Osteoblast (primary cell): ENCODE data around the gene ZMYND19. TPM values are rescaled to one million over a fixed set of nuclear protein-coding genes. Genes with fewer than 3 reads are reported as not detected.
A peak's percentile ranks its signal among the peaks of the same experiment; 100 is the strongest.

ENCODE experiments used
- DNase-seq: peaks from one replicate; pipeline ENCODE4 v3.0.0; 2011; ENCODE audit warnings: low spot score, mixed read lengths; ENCODE audit not compliant: insufficient read length; ENCODE audit errors: missing footprints
- H2AFZ ChIP-seq: 2 replicates; pipeline ENCODE4 v1.6.0; 2011; ENCODE audit warnings: mild to moderate bottlenecking, low read length
- H3K27ac ChIP-seq: 2 replicates; pipeline ENCODE4 v1.5.1; 2011; ENCODE audit warnings: mild to moderate bottlenecking, low read depth, low read length, moderate library complexity
- H3K27me3 ChIP-seq: 2 replicates; pipeline ENCODE4 v1.6.0; 2012; ENCODE audit warnings: mild to moderate bottlenecking, control low read depth, inconsistent platforms, low read length, moderate library complexity; ENCODE audit not compliant: insufficient read depth
- H3K36me3 ChIP-seq: 2 replicates; pipeline ENCODE4 v1.5.1; 2011; ENCODE audit warnings: mild to moderate bottlenecking, low read length, control low read depth, moderate library complexity; ENCODE audit not compliant: insufficient read depth
- H3K4me1 ChIP-seq: 2 replicates; pipeline ENCODE4 v1.5.1; 2011; ENCODE audit warnings: mild to moderate bottlenecking, low read length, control low read depth, moderate library complexity; ENCODE audit not compliant: insufficient read depth
- H3K4me2 ChIP-seq: 2 replicates; pipeline ENCODE4 v1.6.0; 2011; ENCODE audit warnings: mild to moderate bottlenecking, low read length; ENCODE audit not compliant: insufficient read depth
- H3K4me3 ChIP-seq: fragments of 200-600 bp; sonication (generic); 3 replicates; pipeline ENCODE4 v1.5.1; 2012; ENCODE audit warnings: mild to moderate bottlenecking, low read length, inconsistent platforms; ENCODE audit not compliant: insufficient read depth
- H3K79me2 ChIP-seq: 2 replicates; pipeline ENCODE4 v1.6.0; 2012; ENCODE audit warnings: mild to moderate bottlenecking, low read length, control low read depth, inconsistent platforms; ENCODE audit not compliant: insufficient read depth
- H3K9me3 ChIP-seq: 2 replicates; pipeline ENCODE4 v1.5.1; 2011; ENCODE audit warnings: low read depth, low read length, control low read depth
- H4K20me1 ChIP-seq: 2 replicates; pipeline ENCODE4 v1.6.0; 2012; ENCODE audit warnings: mild to moderate bottlenecking, low read length, control low read depth; ENCODE audit not compliant: insufficient read depth
- total RNA-seq: library from RNA; depleted of rRNA; stranded (reverse); fragments of >200 nt; gene quantifications from 2 replicates; pipeline ENCODE4 v1.2.3, GENCODE V29; 2012
- TF ChIP-seq, protein P1 (sequence below): IDR thresholded peaks from 2 replicates; pipeline ENCODE4 v1.5.1; 2011; ENCODE audit warnings: mild to moderate bottlenecking, low read depth, low read length, moderate library complexity; ENCODE audit errors: extremely low read depth

The ZMYND19 gene
- total RNA-seq, 1 donor = 10.5 TPM

DNA sequence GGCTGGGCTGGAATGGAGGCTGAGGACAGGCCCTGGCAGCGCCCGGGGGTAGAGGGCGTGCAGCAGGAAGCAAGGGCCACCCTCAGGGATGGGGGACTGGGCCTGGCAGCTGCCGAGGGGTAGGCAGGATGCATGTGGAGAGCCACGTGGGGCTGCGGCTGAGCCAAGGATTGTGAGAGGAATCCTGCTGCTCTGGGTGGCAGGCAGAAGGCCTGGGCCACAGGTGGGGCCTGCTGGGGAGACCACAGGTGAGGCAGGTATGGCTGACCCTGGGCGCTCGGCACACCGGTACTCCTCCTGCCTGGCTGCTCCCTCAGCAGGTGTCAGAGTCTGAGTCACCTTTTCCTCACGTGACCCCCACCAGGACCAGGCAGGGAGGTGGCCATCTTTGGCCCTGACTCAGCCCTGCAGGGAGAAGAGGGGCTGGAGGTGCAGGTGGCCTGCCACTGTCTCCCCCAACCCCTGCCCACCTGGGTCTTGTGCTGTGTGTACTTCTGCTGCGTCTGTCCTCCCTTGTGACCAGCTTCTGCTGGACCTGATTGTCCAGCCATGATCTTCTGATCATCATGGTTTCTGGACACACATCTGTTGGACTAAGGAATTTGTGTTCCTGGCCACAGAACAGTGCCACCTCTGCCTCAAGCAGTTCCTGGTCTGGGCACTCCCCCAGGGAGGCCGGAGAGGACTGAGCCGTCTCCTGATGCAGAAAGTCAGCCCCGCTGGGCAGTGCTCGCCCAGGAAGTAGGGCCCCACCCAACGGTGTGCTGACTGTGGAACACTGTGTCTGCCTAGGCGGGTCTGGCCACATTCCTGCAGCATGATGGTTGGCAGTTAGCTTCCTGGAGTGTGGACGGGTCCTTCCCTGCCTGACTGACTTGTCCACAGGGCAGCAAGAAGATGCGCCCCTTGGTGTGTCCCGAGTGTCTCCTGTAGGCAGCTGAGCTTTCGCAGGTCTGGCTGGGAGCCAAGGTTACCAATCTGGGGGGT lies 21.6 kb upstream of the ZMYND19 start:
- TF ChIP-seq, protein P1, sequence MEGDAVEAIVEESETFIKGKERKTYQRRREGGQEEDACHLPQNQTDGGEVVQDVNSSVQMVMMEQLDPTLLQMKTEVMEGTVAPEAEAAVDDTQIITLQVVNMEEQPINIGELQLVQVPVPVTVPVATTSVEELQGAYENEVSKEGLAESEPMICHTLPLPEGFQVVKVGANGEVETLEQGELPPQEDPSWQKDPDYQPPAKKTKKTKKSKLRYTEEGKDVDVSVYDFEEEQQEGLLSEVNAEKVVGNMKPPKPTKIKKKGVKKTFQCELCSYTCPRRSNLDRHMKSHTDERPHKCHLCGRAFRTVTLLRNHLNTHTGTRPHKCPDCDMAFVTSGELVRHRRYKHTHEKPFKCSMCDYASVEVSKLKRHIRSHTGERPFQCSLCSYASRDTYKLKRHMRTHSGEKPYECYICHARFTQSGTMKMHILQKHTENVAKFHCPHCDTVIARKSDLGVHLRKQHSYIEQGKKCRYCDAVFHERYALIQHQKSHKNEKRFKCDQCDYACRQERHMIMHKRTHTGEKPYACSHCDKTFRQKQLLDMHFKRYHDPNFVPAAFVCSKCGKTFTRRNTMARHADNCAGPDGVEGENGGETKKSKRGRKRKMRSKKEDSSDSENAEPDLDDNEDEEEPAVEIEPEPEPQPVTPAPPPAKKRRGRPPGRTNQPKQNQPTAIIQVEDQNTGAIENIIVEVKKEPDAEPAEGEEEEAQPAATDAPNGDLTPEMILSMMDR = no peak
- Histone ChIP-seq H3K36me3 (peaks cover 12% of the 10 kb centered on the region), H3K4me1 (peaks cover 9% of the 10 kb centered on the region), H3K27ac (peak overlapping the region; percentile 31), H3K4me2 (peak overlapping the region; percentile 66), H3K27me3 (no peaks in the 10 kb centered on the region), H3K4me3 (peak overlapping the region; percentile 28), H2AFZ (peak overlapping the region; percentile 62), H3K9me3 (no peaks in the 10 kb centered on the region), H3K79me2 (peaks cover 13% of the 10 kb centered on the region), H4K20me1 (peaks cover 12% of the 10 kb centered on the region)
- peak; percentile 98 for DNase-seq

DNA sequence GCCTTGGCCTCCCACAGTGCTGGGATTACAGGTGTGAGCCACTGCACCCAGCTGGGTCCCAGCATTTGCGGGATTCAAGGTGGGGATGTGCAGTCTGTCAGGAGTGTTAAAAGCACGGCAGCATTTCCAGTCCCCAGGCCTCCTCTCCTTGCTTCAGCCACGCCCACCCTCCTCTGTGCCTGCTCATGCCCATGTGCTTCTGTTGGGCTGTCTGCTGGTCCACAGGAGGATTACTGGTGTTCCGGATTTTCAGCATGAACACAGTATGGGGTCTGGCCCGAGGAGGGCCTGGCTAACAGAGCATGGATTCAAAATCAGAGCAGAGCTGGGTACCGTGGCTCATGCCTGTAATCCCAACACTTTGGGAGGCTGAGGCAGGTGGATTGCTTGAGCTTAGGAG lies 20.6 kb upstream of the ZMYND19 start:
- no peak overlapping the region for H3K27ac ChIP-seq
- no peak overlapping the region for H3K4me3 ChIP-seq
- no peaks in the 10 kb centered on the region for H3K27me3 ChIP-seq
- peaks cover 9% of the 10 kb centered on the region for H3K36me3 ChIP-seq
- H4K20me1 ChIP-seq = peaks cover 12% of the 10 kb centered on the region
- peaks cover 17% of the 10 kb centered on the region for H3K4me1 ChIP-seq
- H3K9me3 ChIP-seq = no peaks in the 10 kb centered on the region
- peaks cover 12% of the 10 kb centered on the region for H3K79me2 ChIP-seq
- peak; percentile 53 for DNase-seq
- H3K4me2 ChIP-seq = no peak overlapping the region
- TF ChIP-seq, protein P1 = no peak
- no peak overlapping the region for H2AFZ ChIP-seq

DNA sequence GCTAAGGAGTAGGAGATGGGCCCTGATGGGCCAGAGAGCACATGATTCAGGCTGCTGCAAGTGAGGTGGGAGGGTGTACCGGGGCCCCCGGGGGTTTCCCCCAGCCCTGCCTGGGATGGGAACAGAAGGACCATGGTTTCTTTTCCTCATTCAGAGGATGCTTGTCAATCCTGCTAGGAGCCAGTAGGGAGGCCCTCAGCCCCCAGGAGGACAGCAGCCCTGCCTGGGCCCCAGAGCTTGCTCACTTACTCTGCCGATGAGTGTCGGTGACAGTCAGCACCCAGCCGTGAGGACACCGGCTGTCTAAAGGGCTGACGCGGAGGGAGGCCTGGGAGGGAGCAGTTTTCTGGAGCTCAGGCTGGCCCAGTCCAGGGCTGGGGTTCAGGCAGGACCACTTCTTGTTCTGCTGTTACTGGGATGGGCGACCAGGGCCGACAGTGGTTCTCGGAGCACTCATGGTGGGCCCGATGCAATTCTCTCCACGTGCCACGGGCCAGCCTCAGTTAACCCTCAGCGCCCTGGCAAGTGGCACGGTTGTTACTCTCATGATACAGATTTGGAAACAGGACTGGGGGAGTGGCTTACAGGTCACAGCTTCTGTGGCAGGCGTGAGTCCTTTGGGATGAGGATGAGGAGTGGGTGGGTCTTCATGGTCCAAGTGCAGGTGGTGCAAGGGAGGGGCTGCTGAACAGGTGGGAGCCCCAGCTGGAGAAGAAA lies 17.0 kb upstream of the ZMYND19 start:
- Histone ChIP-seq H3K27me3 (peaks cover 10% of the 10 kb centered on the region), H3K9me3 (no peaks in the 10 kb centered on the region), H3K36me3 (no peaks in the 10 kb centered on the region), H4K20me1 (peaks cover 9% of the 10 kb centered on the region), H3K4me2 (peak overlapping the region; percentile 83), H3K79me2 (peaks cover 9% of the 10 kb centered on the region), H2AFZ (no peak overlapping the region), H3K4me1 (peaks cover 13% of the 10 kb centered on the region), H3K27ac (no peak overlapping the region), H3K4me3 (peak overlapping the region; percentile 77)
- DNase-seq = peak; percentile 71
- TF ChIP-seq, protein P1 = no peak

DNA sequence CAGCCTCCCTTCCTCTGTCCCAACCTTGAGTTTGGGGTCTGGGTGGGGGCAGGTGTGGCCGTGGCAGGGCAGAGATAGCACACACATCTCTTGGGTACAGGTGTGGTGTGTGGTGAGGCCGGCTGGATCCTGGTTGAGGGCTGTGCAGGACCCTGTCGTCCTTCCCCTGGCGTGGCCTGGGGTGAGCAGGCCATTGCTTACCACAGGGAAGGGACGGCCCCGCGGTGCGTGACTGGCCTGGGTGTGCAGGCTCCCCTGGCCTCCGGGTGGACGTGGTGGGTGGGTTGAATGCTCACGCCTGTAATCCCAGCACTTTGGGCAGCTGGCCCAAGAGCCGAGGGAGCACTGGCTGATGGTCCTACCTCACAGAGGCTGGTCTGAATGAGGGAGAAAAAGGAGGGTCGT lies 16.4 kb upstream of the ZMYND19 start:
- H3K79me2 ChIP-seq = peaks cover 9% of the 10 kb centered on the region
- no peaks in the 10 kb centered on the region for H3K9me3 ChIP-seq
- H2AFZ ChIP-seq = no peak overlapping the region
- DNase-seq = peak; percentile 50
- H4K20me1 ChIP-seq = peaks cover 7% of the 10 kb centered on the region
- H3K27ac ChIP-seq = no peak overlapping the region
- H3K4me2 ChIP-seq = peak overlapping the region; percentile 83
- H3K36me3 ChIP-seq = no peaks in the 10 kb centered on the region
- peak overlapping the region; percentile 77 for H3K4me3 ChIP-seq
- TF ChIP-seq, protein P1 = no peak
- peaks cover 10% of the 10 kb centered on the region for H3K27me3 ChIP-seq
- H3K4me1 ChIP-seq = peaks cover 9% of the 10 kb centered on the region
